ENCODE measurements around the gene EIF3I. TPM values are rescaled to one million over a fixed set of nuclear protein-coding genes. Genes with fewer than 3 reads are reported as not detected.

EIF3I gene
- total RNA-seq, 2 experiments from 2014 or later: 297 to 299 TPM

DNA sequence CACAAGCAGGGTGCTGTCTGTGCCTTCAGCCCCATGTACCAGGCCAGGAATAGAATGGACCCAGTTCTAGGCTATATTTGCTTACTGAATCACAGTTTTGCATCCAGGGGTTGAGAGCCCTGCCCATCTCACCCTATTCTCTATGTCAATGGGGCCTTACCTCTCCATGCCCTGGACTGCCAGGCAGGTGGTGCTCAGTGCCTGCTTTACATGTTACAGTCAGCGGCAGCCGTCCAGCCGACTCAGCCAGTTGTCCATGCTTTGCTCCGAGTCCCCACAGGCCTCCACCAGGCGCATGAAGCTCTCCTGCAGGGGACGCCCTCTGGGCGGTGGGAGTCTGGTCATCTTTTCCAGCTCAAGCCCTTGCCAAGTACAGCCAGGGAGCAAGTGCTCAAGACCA lies 12.6 kb downstream of the EIF3I start:
- no peak overlapping the region for H3K27ac Mint-ChIP-seq
- no peaks in the 10 kb centered on the region for H3K4me1 Mint-ChIP-seq (ENCODE audit: low read depth)
- no peaks in the 10 kb centered on the region for H3K27me3 Mint-ChIP-seq
- no peak for DNase-seq
- no peaks in the 10 kb centered on the region for H3K9me3 Mint-ChIP-seq
- peaks cover 2% of the 10 kb centered on the region for H3K36me3 Mint-ChIP-seq
- ChIA-PET CTCF (interaction anchor here (1.4 kb wide), 1 partner anchor 19 kb away, joined by 7 read pairs; no protein-coding TSS in a partner anchor), POLR2A (no interaction called here)
- no peak overlapping the region for H3K4me3 Mint-ChIP-seq
- intact Hi-C loops (cut with micrococcal nuclease): no loop called here

DNA sequence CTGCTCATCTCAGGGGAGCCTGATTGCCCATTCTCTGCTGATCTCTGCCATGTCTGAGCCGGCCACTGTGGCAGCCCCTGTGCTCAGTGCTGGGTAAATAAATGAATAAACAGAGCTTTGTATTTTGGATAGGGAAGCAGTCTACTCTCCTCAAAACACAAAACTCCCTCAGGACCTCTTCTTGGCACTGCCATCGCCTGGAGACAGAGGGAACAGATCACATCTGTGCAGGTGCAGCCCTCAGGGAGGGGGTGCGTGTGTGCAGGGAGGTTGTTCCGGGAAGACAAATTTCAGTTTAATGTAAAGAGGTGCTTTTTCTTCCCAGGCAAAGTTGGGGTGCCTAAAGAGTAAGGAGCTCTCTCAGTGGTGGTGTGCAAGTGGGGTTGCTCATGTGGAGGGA lies 17.1 kb downstream of the EIF3I start:
- CTCF ChIA-PET: interaction anchor here (1.4 to 6.2 kb wide), 3 partner anchors 10 to 24 kb away, joined by 5 to 50 read pairs (median 7); partner anchors contain the start of genes FAM167B and LCK
- H3K36me3 Mint-ChIP-seq: no peaks in the 10 kb centered on the region

DNA sequence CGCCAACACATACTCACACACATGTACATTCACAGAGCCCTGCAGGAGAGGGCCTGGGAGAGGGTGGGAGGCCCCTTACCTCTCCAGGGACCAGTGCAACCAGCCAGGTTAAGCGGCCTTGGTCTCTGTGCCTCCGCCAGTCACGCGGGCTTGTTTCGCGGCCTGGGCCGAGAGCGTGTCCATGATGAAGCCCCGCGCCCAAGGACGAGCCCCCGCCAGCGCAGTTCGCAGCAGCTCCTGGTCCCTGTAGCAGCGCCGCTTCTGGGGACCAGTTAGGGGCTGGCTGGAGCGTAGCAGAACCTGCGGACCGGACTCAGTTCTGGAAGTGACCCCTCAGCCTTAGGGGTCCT lies 17.6 kb downstream of the EIF3I start:
- H3K27ac Mint-ChIP-seq: no peak overlapping the region
- H3K4me1 Mint-ChIP-seq (ENCODE audit: low read depth): peaks cover 19% of the 10 kb centered on the region
- H3K36me3 Mint-ChIP-seq: no peaks in the 10 kb centered on the region
- intact Hi-C loops (cut with micrococcal nuclease): loop anchor here (1.0 kb wide), 1 partner anchor 9 kb away; no protein-coding TSS in a partner anchor
- POLR2A ChIA-PET: interaction anchor here (1.0 to 2.7 kb wide), 4 partner anchors 10 to 96 kb away, joined by 3 to 37 read pairs (median 4); partner anchors contain the start of genes LCK and MARCKSL1
- CTCF ChIA-PET: interaction anchor here (1.0 to 6.2 kb wide), 8 partner anchors 9 to 40 kb away, joined by 3 to 50 read pairs (median 6); partner anchors contain the start of genes CCDC28B, FAM167B and LCK
- H3K4me3 Mint-ChIP-seq: peak overlapping the region; percentile 78
- H3K9me3 Mint-ChIP-seq: no peaks in the 10 kb centered on the region
- H3K27me3 Mint-ChIP-seq: no peaks in the 10 kb centered on the region
- no peak for DNase-seq

More for the DNA sequence above, 17.1 kb downstream of the EIF3I start:
- intact Hi-C loops (cut with micrococcal nuclease): no loop called here
- Mint-ChIP-seq H3K27me3 (no peaks in the 10 kb centered on the region), H3K4me3 (peak overlapping the region; percentile 21), H3K27ac (no peak overlapping the region), H3K4me1 (ENCODE audit: low read depth) (peaks cover 19% of the 10 kb centered on the region), H3K9me3 (no peaks in the 10 kb centered on the region)
- POLR2A ChIA-PET: interaction anchor here (1.0 to 2.7 kb wide), 2 partner anchors 10 to 11 kb away, joined by 4 to 37 read pairs; partner anchors contain the start of gene LCK
- no peak for DNase-seq

DNA sequence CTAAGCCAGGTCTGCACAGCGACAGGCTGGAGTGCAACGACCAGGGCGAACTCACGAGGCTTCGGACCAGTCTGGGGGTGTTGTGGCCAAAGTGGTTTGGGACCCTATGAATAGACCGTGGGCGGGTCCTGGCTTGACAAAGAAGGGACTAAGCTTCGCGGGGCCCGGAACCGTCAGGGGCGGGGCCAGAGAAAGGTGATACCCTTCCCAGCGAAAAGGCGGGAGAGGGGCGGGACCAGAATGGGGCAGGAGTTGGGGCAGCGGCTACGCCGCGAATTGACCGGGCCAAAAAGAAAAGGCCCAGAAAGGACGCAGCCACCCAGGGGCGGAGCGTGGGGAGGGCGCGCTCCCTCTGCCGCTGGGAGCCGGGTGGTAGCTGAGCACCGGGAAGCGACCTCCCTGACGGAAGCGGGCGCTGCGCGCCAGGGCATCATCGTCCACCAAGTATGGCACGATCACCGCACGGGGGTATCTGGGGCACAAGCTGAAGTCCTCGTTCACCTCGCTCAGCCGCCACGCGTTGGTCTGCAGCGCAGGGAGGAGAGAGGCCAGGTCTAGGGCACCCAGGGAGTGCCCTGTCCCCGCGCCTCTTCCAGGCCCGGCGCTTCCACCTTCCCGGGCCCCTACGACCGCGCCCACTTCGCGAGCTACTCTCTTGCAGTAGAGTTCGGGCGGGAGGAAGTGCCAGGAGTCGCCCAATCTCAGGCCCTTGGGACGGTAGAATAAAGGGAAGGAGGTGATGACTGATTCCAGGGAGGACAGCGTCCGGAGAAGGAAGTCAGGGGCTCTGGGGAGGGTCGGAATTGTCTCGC lies 18.1 kb downstream of the EIF3I start:
- ChIA-PET POLR2A (interaction anchor here (1.0 to 2.7 kb wide), 7 partner anchors 9 to 95 kb away, joined by 3 to 37 read pairs (median 4); partner anchors contain the start of genes LCK and MARCKSL1), CTCF (interaction anchor here (1.0 to 6.2 kb wide), 14 partner anchors 9 to 160 kb away, joined by 3 to 50 read pairs (median 5); partner anchors contain the start of genes CCDC28B, FAM167B, HDAC1 and IQCC)
- Mint-ChIP-seq H3K36me3 (no peaks in the 10 kb centered on the region), H3K9me3 (no peaks in the 10 kb centered on the region), H3K4me1 (ENCODE audit: low read depth) (peaks cover 19% of the 10 kb centered on the region), H3K4me3 (peak overlapping the region; percentile 78), H3K27ac (no peak overlapping the region), H3K27me3 (no peaks in the 10 kb centered on the region)
- peak; percentile 71 for DNase-seq
- intact Hi-C loops (cut with micrococcal nuclease): loop anchor here (1.0 kb wide), 1 partner anchor 8 kb away; no protein-coding TSS in a partner anchor

DNA sequence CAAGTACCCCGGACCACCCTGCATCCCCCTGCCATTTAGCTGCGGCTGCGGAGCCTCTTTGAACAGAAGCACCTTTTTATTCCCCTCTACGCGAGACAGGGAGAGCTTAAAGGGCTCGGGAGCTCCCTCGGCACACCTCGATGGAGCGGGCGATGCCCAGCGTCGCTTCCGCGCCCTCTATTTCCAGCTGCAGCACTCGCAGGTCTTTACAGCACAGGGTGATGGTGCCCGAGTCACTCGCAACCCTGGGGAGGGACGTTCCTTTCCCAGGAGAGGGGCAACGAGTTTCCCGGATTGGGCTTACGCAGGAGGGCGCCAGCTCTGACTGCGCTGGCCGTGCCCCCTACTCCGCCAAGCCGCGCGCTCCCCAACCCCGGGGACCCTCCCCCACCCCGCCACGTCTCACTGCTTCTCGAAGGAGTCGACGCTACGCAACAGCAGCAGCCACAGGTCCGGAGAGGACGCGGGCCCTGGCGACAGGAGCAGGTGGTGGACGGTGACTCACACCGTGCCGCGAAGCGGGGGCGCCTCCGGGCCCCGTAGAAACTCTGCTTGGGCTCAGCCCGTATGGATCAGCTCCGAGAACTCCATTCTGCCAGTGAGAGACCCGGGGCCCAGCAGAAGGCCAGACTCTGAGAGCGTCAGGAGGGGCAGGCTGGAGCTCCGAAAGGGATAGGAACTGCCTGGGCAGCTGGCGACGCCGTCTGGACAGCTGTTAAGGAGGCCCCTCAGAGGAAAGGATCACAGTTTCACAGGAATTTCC lies 19.0 kb downstream of the EIF3I start:
- POLR2A ChIA-PET: interaction anchor here (0.6 to 2.7 kb wide), 7 partner anchors 9 to 94 kb away, joined by 3 to 37 read pairs (median 4); partner anchors contain the start of genes LCK and MARCKSL1
- Mint-ChIP-seq H3K9me3 (no peaks in the 10 kb centered on the region), H3K4me1 (ENCODE audit: low read depth) (peaks cover 19% of the 10 kb centered on the region), H3K27ac (no peak overlapping the region), H3K4me3 (peak overlapping the region; percentile 78), H3K27me3 (no peaks in the 10 kb centered on the region), H3K36me3 (no peaks in the 10 kb centered on the region)
- peak; percentile 58 for DNase-seq
- CTCF ChIA-PET: interaction anchor here (1.0 to 6.2 kb wide), 13 partner anchors 8 to 159 kb away, joined by 3 to 50 read pairs (median 5); partner anchors contain the start of genes CCDC28B, FAM167B, HDAC1 and IQCC
- intact Hi-C loops (cut with micrococcal nuclease): no loop called here

DNA sequence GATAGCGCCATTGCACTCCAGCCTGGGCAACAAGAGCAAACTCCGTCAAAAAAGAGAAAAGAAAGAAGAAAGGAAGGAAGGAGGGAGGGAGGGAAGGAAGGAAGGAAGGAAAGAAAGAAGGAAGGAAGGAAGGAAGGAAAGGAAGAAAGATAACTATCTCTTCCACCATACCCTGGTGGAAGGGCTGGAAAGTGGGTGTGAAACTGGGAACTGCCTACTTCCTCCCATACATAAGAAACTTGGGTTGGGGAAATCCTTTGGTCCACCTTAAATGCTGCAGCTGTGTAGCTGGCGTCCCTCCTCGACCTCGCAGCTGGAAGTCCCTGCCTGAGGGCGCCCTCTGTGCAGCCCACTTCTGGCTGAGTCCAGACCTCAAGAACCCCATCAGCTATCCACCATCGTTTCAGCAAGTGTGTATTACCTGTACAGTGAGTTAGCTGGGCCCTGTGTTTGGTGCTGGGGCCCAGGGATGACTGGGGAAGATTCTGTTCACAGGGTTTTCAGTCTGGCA lies 20.2 kb downstream of the EIF3I start:
- ChIA-PET CTCF (interaction anchor here (0.7 to 4.7 kb wide), 2 partner anchors 26 to 202 kb away, joined by 3 to 27 read pairs; no protein-coding TSS in a partner anchor), POLR2A (interaction anchor here (0.7 kb wide), 1 partner anchor 24 kb away, joined by 5 read pairs; no protein-coding TSS in a partner anchor)
- H3K27ac Mint-ChIP-seq: no peak overlapping the region
- no peaks in the 10 kb centered on the region for H3K36me3 Mint-ChIP-seq
- no peaks in the 10 kb centered on the region for H3K9me3 Mint-ChIP-seq
- no peaks in the 10 kb centered on the region for H3K27me3 Mint-ChIP-seq
- H3K4me3 Mint-ChIP-seq: no peak overlapping the region
- intact Hi-C loops (cut with micrococcal nuclease): no loop called here
- no peak for DNase-seq
- H3K4me1 Mint-ChIP-seq (ENCODE audit: low read depth): peaks cover 28% of the 10 kb centered on the region

DNA sequence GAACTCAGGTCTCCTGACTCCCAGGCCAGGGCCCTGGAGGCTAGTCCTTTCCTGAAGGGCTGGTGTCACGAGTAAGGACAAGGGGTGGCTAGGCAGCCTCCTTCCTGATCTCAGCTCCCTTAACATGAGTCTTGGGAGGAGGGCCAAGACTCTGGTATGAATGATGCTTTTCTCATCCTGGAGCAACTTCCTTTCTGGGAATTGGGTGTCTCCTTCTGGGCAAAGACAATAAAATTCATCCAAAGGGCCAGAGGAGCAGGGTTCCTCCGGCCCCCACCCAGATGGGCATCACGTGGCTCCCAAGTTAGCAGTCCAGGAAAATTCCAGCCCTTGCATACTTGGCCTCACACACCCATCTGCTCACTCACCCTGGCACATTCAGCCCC lies 24.7 kb downstream of the EIF3I start, which contains the start of gene FAM167B:
Gene FAM167B, plus strand, starts transcription at position 335 of the 386 bp plus-strand sequence. CDS start 200 bp downstream, outside the sequence.
- H3K36me3 Mint-ChIP-seq: peaks cover 7% of the 10 kb centered on the region
- intact Hi-C loops (cut with micrococcal nuclease): no loop called here
- no peak for DNase-seq

DNA sequence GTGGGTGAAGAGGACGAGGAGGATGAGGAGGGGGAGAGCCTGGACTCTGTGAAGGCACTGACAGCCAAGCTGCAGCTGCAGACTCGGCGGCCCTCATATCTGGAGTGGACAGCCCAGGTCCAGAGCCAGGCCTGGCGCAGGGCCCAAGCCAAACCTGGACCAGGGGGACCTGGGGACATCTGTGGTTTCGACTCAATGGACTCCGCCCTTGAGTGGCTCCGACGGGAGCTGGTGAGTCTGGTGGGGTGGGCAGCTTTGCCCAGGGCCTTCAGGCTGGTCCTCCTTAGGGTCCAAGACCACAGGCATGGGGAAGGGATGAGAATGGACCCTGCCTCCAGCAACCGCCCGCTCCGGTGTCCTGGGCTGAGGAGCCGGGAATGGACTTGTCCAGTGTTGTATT lies 25.2 kb downstream of the EIF3I start:
- Mint-ChIP-seq H3K4me1 (ENCODE audit: low read depth) (peaks cover 46% of the 10 kb centered on the region), H3K4me3 (no peak overlapping the region), H3K36me3 (peaks cover 12% of the 10 kb centered on the region), H3K9me3 (no peaks in the 10 kb centered on the region), H3K27me3 (no peaks in the 10 kb centered on the region), H3K27ac (peak overlapping the region; percentile 97)
- intact Hi-C loops (cut with micrococcal nuclease): no loop called here
- POLR2A ChIA-PET: interaction anchor here (0.6 to 4.3 kb wide), 4 partner anchors 7 to 88 kb away, joined by 3 to 37 read pairs (median 6); partner anchors contain the start of genes HDAC1 and MARCKSL1
- CTCF ChIA-PET: interaction anchor here (0.6 to 5.8 kb wide), 19 partner anchors 9 to 274 kb away, joined by 3 to 65 read pairs (median 8); partner anchors contain the start of genes CCDC28B, EIF3I, HDAC1 and IQCC
- DNase-seq: no peak

More for the DNA sequence above, 24.7 kb downstream of the EIF3I start, which contains the start of gene FAM167B:
- Mint-ChIP-seq H3K27ac (peak within 1 kb of the TSS; percentile 97), H3K4me3 (peak within 1 kb of the TSS; percentile 60), H3K4me1 (ENCODE audit: low read depth) (peaks cover 50% of the 10 kb centered on the region), H3K27me3 (no peaks in the 10 kb centered on the region), H3K9me3 (no peaks in the 10 kb centered on the region)
- ChIA-PET POLR2A (no interaction called here), CTCF (interaction anchor here (0.6 to 5.8 kb wide), 9 partner anchors 8 to 273 kb away, joined by 3 to 65 read pairs (median 11); partner anchors contain the start of genes EIF3I, IQCC and TMEM234)

DNA sequence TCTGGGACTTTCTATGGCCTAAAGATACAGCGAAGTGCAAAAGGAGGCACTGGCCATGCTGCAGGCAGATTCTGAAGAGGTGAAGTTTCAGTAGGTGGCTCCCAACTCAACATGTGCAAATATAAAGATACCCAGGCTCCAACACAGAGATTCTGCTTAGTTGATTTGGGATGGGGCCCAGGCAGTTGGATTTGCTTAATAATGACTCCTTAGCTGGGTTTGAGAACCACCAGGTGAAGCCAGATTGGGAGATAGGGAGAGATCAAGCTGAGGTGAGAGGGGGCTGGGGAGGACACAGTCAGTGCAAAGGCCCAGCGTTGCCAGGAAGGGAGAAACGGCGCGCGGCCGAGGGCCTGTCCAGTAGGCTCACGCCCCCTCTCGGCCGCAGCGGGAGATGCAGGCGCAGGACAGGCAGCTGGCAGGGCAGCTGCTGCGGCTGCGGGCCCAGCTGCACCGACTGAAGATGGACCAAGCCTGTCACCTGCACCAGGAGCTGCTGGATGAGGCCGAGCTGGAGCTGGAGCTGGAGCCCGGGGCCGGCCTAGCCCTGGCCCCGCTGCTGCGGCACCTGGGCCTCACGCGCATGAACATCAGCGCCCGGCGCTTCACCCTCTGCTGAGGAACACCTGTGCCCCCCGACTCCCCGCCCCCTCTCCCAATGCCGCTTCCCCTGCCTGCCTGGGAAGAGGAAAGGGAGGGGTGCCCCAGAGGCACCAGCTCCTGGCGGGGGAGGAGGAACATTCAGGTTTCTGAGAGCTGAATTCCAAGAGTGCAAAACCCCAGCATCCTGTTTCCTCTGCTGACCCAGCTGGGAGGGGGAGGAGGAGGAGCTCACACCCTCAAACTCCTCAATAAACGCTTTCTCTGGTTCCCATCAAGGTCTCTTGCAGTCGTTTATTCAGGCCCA lies 26.0 kb downstream of the EIF3I start:
- Mint-ChIP-seq H3K36me3 (peaks cover 19% of the 10 kb centered on the region), H3K27ac (peak overlapping the region; percentile 97), H3K4me3 (peak overlapping the region; percentile 60), H3K4me1 (ENCODE audit: low read depth) (peaks cover 44% of the 10 kb centered on the region), H3K9me3 (no peaks in the 10 kb centered on the region), H3K27me3 (no peaks in the 10 kb centered on the region)
- peak; percentile 89 for DNase-seq
- ChIA-PET CTCF (interaction anchor here (0.7 to 5.8 kb wide), 35 partner anchors 8 to 165 kb away, joined by 3 to 65 read pairs (median 4); partner anchors contain the start of genes BSDC1, CCDC28B, EIF3I and HDAC1), POLR2A (interaction anchor here (0.6 to 4.3 kb wide), 8 partner anchors 7 to 88 kb away, joined by 3 to 37 read pairs (median 5); partner anchors contain the start of genes HDAC1 and MARCKSL1)
- intact Hi-C loops (cut with micrococcal nuclease): loop anchor here (1.0 to 2.0 kb wide), 2 partner anchors 8 to 25 kb away; partner anchors contain the start of genes EIF3I and TMEM234

All from activated CD4-positive, alpha-beta memory T cell treated with anti-CD3 and anti-CD28 coated beads for 36 hours (primary cell).